ENCODE measurements around the gene MEX3A. TPM values are rescaled to one million over a fixed set of nuclear protein-coding genes. Genes with fewer than 3 reads are reported as not detected.

MEX3A gene
- polyA plus RNA-seq, 12 donors: 17.0 to 113 (median 23.9) TPM

GRCh38 chr1:156104861-156105832, 22.9 kb upstream of the MEX3A start:
- DNase-seq: peak; percentile 72

GRCh38 chr1:156104065-156104810, 22.0 kb upstream of the MEX3A start:
- peak; percentile 91 for DNase-seq

DNA sequence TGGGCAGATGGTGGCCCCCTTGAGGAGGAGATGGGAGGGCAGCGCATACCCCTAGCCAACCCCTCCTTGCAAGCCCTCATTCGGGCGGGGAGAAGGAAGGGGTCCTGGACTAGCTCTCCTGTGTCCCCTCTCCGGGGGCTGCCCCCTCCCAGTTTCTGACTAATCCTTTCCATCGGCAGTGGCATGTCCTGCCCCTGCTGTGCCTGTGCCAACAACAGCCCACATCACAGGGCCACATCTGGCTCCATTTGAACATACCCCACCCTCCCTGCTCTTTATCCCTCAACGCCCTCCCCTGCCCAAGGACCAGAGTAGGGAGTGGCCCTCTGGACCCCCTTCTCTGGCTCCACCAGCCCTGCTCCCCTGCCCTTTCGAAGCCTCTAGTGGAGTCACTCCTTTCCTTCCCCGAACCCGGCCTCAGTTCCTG, 21.3 kb upstream of the MEX3A start:
- DNase-seq: no peak

GRCh38 chr1:156102633-156103511, 20.6 kb upstream of the MEX3A start:
- DNase-seq: peak; percentile 76

DNA sequence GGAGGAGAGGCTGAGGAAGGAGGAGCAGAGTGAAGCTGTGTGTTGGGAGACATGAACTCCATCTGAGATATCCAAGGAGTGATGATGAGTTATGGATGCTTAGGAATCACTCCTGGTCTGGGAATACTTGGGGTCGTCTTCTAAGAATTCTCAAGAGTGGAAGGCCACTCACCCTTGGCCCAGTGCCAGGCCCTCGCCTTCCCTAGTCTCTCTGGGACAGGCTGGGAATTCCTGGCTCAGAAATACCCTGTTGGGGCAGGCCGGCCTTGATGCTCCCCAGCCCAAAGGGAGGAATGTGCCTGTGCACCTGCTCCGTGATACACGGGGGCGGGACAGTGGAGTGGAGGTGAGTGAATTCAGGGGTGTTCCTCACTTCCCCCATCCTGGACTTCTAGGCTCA, 19.6 kb upstream of the MEX3A start:
- no peak for DNase-seq

- DNase-seq: no peak
Measured at GRCh38 chr1:156100205-156100995, 18.1 kb upstream of the MEX3A start.

GRCh38 chr1:156099282-156099681, 17.0 kb upstream of the MEX3A start:
- DNase-seq: no peak

DNA sequence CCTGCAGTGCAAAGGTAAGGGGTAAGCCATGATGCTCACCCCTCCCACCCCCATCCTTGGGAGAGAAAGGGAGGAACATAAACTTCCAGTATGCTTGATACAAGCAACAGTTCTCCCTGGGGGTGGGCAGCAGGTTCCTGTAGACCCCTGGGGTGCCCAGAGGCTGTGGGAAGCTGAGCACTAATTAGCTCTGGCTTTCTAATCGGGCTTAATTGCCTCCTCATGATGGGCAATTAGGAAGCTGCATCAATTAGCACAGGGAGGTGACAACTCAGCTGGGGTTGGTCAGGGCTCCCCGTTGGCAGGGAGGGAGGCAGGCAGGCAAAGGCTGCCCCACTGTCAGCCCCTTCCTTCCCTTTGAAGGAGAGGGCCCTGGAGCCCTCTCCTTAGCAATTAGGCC, 16.5 kb upstream of the MEX3A start:
- no peak for DNase-seq

DNA sequence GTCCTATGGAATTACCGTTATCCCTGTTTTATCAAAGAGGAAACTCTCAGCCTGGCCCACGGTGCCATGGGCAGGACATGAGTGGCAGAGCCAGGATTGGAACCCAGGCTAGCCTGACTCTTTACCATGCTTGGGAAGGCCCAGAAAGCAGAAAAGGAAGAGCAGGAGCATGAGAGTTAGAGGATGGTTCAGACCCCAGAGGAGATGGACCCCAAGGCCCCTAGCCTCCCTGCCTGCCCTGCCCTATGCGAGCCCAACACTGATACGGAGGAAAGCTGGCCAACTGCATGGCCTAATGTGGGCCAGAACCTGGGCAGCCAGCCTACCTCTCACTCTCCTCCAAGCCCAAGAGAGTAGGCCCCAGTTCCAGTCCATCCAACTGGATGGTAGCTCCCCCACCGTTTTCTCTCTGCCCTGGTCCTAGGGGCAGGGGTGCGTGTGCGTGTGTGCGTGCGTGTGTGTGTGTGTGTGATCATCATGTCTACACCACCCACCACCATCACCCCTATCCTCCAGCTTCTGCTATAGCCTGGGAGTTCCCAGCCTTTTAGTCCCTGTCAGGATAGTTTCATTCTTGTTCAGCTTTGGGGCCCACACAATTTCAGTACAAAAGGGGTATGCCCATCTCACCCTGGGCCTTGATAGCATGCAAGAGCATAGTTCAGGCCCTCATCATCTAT, 15.4 kb upstream of the MEX3A start:
- no peak for DNase-seq

DNA sequence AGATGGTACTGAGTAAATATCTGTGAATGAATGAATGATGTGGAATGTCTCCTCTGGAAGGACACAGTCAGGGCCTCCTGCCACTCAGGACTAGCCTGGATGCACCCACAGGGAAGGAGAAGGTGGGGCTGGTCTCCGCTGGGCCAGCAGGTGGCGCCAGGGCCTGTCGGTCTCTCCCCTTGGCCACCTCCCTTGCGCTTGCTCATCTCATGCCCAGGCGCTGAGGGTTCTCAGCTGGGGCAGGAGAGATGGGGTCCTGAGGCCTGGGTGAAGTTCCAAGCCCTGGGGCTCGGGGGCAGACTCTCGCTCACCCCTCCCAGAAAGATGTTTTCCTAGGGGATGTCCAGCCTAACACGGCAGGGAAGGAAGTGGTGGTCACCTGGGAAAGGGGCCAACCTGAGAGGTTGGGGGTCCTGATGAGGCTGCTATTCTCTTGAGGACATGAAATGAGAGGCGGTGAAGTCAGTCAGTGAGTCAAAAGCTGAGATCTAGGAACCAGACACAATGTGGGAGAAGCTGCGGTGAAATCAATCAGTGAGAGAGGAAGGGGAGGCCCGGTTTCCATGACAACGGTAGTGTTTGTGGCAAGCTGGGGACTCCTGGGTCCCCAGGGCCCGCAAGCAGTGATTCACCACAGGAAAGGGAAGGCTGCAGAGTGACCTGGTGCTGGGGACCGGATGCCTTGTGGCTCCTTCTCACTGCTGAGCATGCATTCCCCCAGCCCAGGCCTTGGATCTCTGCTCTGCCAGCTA, 14.6 kb upstream of the MEX3A start:
- DNase-seq: peak; percentile 87

GRCh38 chr1:156095906-156096508, 13.7 kb upstream of the MEX3A start:
- DNase-seq: no peak

DNA sequence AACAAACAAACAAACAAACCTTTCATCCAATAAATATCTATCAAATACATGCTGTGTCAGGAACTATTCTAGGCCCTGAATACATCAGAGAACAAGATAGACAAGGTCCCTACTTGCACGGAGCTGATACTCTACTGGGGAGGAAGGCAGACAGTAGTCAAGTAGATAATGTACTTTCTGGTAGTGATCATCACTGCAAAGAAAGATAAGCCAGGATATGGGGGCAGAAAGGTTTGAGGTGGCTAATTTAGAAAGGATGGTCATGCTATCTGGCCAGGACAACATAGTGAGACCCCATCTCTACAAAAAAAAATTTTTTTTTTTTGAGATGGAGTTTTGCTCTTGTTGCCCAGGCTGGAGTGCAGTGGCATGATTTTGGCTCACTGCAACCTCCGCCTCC, 9.3 kb upstream of the MEX3A start:
- DNase-seq: no peak

DNA sequence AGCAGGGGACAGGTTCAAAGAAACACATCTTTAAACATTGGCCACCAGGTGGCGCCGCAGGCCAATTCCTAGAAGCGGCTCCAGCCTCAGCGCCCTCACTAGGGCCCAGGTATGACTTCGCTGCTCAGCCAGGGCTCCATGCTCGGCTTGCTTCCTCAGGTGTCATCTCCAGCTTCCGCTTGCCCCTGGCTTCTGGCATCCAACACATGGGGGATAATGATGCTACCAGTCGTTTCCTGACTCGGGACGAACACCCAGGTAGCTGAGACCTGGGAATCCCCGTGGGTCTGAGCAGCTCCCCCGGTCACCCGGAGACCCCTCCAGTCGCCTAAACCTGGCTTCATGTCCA, 8.5 kb upstream of the MEX3A start:
- DNase-seq: peak; percentile 85

DNA sequence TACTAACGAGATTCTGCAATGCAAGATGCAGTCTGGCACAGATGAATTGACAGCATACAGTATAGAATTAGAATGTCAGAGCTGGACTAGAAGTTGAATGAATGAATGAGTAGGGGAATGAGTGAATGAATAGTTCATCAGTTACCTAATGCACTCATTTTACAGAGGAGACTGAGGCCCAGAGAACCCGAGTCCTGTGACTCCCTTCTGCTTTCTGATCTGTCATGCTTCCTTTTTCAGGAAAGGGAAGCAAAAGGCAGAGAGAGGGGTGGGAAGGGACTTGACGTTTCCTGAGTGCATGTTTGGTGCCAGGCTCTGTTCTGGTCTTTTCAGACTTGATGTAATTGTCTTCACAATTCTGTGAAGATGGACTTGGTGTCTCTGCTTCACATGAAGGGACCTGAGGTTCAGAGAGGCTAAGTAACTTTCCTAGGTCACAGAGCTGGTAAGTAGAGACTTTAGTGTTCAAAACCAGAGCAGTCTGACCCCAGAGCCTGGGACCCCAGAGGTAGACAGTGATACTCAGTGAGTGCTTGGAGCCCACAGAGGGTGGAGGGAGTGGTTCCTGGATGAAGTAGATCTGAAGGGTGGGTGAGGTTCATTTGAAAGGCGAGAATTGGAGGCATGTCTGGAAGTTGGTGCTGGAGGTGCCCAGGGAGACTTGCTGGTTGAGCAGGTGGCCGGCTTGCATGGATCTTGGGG, 8.0 kb upstream of the MEX3A start:
- DNase-seq: no peak

DNA sequence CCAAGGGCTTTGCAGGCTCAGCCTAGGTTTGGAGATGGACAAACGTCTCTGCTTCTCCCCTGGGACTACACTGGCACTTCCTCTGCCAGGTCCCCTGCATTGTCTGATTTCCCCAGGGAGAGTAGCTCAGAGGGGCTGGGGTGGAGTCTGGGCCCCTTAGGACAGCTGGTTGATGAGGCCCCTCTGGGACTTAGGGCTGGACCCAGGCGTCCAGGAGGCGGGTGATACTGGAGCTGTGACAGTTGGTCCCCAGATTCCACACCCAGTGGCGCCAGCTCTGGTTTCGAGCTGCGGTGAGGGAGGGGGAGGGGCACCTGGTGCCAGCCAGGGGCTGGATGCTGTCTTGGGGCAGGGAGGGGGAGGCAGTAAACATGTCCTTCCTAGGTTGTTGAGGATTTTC, 7.4 kb upstream of the MEX3A start:
- DNase-seq: no peak

DNA sequence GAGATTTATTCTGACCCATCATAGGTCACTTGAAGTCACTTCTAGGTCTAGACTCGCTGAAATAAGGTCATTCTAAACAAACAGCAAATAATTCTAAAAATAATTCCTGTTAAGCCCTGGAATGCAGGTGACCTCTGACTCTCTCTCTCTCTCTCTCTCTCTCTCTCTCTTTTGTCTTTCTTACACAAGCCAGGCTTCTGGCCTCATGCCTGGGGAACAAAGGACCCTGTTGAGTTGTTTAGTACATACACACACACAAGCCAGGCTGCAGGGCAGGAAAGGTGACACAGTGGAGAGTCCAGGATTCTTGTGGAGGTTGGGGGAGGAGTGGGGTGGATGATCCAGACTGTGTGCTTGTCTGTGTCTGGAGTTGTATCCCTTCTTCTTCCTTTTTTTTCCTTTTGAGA, 4.0 kb upstream of the MEX3A start:
- DNase-seq: no peak

- DNase-seq: no peak
Measured at GRCh38 chr1:156083800-156084790, 1.8 kb upstream of the MEX3A start.

Measured in muscle of arm (tissue), 12 donors.